GM12874 (cell line): ENCODE data around the gene SCO2.

Source experiments
- CTCF ChIP-seq: IDR thresholded peaks from 2 replicates; pipeline ENCODE4 v1.5.1; 2011; ENCODE audit warnings: low read depth, mild to moderate bottlenecking, control low read depth, low read length, moderate library complexity; ENCODE audit not compliant: insufficient read depth

SCO2 gene

GRCh38 chr22:50483106-50483505 lies 42.3 kb downstream of the SCO2 start:
- no peak for TF ChIP-seq CTCF

- no peak for TF ChIP-seq CTCF
Measured at GRCh38 chr22:50482107-50483074, 43.0 kb downstream of the SCO2 start.

GRCh38 chr22:50481440-50482106 lies 43.8 kb downstream of the SCO2 start, which contains the start of gene ADM2:
TSS of gene ADM2 (plus strand) at chr22:50481543. CDS start at chr22:50481848, 305 bp downstream.
- no peak for TF ChIP-seq CTCF

GRCh38 chr22:50481045-50481439 lies 44.4 kb downstream of the SCO2 start:
- TF ChIP-seq CTCF: no peak

- TF ChIP-seq CTCF: no peak
Measured at GRCh38 chr22:50479721-50480120, 45.7 kb downstream of the SCO2 start.

- no peak for TF ChIP-seq CTCF
Measured at GRCh38 chr22:50477923-50478322, 47.5 kb downstream of the SCO2 start.

- TF ChIP-seq CTCF: no peak
Measured at GRCh38 chr22:50476868-50477267, 48.5 kb downstream of the SCO2 start.
